Activated CD4-positive, alpha-beta T cell treated with anti-CD3 and anti-CD28 coated beads, Interleukin-2, amount 10 ng/mL, durations not matched to agents 7 days and 5 days (primary cell): ENCODE data around the gene DOCK10. TPM values are rescaled to one million over a fixed set of nuclear protein-coding genes. Genes with fewer than 3 reads are reported as not detected.

Experiments
- CTCF ChIA-PET: fragments of 350-600 bp; sonication (Branson Sonifier 250); formaldehyde crosslinking; loops from one replicate; lab custom pipeline; 2021; ENCODE audit warnings: antibody characterized with exemption; lab: Charles Lee
- POLR2A ChIA-PET: fragments of 350-600 bp; sonication (Branson Sonifier 250); formaldehyde crosslinking; loops from one replicate; lab custom pipeline; 2021; ENCODE audit warnings: antibody characterized with exemption; lab: Charles Lee
- DNase-seq: peaks from one replicate; pipeline ENCODE4 v3.0.0-alpha.2; 2020
- H3K27ac Mint-ChIP-seq: one replicate; pipeline ENCODE4 v1.8.0; 2021; ENCODE audit warnings: mild to moderate bottlenecking, moderate library complexity, mixed read lengths
- H3K27me3 Mint-ChIP-seq: one replicate; pipeline ENCODE4 v1.8.0; 2021; ENCODE audit warnings: mixed read lengths
- H3K36me3 Mint-ChIP-seq: one replicate; pipeline ENCODE4 v1.8.0; 2021; ENCODE audit warnings: low read depth, mixed read lengths
- H3K4me1 Mint-ChIP-seq: one replicate; pipeline ENCODE4 v1.8.0; 2021; ENCODE audit warnings: mixed read lengths
- H3K4me3 Mint-ChIP-seq: one replicate; pipeline ENCODE4 v1.8.0; 2021; ENCODE audit warnings: mild to moderate bottlenecking, moderate library complexity, mixed read lengths
- H3K9me3 Mint-ChIP-seq: one replicate; pipeline ENCODE4 v1.8.0; 2021; ENCODE audit warnings: mixed read lengths
- total RNA-seq, 2 experiments: library from RNA; stranded (reverse); gene quantifications; one replicate each; pipeline ENCODE4 v1.2.3, GENCODE V29; 2021

The DOCK10 gene
- total RNA-seq, 2 experiments from 2014 or later = 269 to 281 TPM

DNA sequence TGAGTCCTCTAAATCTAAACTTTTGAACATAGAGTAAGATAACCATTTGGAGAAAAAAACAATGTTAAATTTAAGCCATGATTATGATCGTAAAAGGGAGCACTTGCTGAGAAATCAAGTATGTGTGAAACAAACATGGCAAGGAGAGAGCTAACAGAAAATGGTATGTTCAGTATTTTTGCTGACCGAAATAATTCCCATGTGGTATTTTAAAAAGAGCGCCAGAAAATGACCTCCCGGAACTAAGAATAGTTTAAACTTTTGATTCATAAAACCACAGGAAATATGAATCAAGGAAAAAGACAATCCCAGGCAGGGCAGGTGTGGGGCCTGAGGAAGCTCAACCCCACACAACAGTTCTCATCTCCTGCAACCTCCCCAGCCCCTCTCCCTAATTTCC, 74.2 kb downstream of the DOCK10 start:
- Mint-ChIP-seq H3K27me3 (no peaks in the 10 kb centered on the region), H3K4me1 (peaks cover 49% of the 10 kb centered on the region), H3K36me3 (peaks cover 43% of the 10 kb centered on the region), H3K27ac (peak overlapping the region; percentile 13), H3K4me3 (no peak overlapping the region), H3K9me3 (no peaks in the 10 kb centered on the region)
- CTCF ChIA-PET = interaction anchor here (1.5 kb wide), 1 partner anchor 35 kb away, joined by 4 read pairs; no protein-coding TSS in a partner anchor
- DNase-seq = no peak
- POLR2A ChIA-PET = no interaction called here

DNA sequence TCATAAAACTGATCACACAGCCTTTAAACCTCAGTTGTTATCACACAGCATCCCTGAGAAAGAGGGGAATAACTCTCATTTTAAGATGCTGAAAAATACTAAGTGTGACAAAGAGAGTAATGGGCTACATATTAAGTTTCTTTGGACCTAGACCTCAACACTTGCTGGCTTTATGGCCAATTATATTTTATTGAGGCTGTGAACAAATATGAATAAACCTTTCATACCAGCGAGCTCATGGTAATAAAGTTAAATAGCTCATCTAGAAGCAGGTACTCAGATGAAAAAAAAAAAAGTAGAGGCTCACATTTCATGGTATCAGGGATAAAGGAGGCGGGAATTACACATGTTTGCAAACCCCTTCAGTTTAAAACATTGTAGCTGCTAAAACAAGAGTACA, 75.7 kb downstream of the DOCK10 start:
- POLR2A ChIA-PET = no interaction called here
- Mint-ChIP-seq H3K9me3 (no peaks in the 10 kb centered on the region), H3K27me3 (no peaks in the 10 kb centered on the region), H3K4me3 (no peak overlapping the region), H3K27ac (no peak overlapping the region), H3K4me1 (peaks cover 47% of the 10 kb centered on the region), H3K36me3 (peaks cover 52% of the 10 kb centered on the region)
- DNase-seq = no peak
- CTCF ChIA-PET = interaction anchor here (0.6 kb wide), 1 partner anchor 38 kb away, joined by 3 read pairs; no protein-coding TSS in a partner anchor

GRCh38 chr2:224959556-224959955, 82.7 kb downstream of the DOCK10 start:
- ChIA-PET POLR2A (no interaction called here), CTCF (interaction anchor here (0.8 to 1.2 kb wide), 3 partner anchors 9 to 23 kb away, joined by 3 read pairs; no protein-coding TSS in a partner anchor)
- no peak for DNase-seq
- H3K36me3 Mint-ChIP-seq = peaks cover 62% of the 10 kb centered on the region
- no peak overlapping the region for H3K4me3 Mint-ChIP-seq
- H3K9me3 Mint-ChIP-seq = no peaks in the 10 kb centered on the region
- H3K4me1 Mint-ChIP-seq = peaks cover 63% of the 10 kb centered on the region
- peak overlapping the region; percentile 55 for H3K27ac Mint-ChIP-seq
- no peaks in the 10 kb centered on the region for H3K27me3 Mint-ChIP-seq

- ChIA-PET CTCF (interaction anchor here (0.7 kb wide), 1 partner anchor 74 kb away, joined by 3 read pairs; no protein-coding TSS in a partner anchor), POLR2A (no interaction called here)
- Mint-ChIP-seq H3K36me3 (peaks cover 64% of the 10 kb centered on the region), H3K27me3 (no peaks in the 10 kb centered on the region), H3K4me1 (peaks cover 69% of the 10 kb centered on the region), H3K4me3 (no peak overlapping the region), H3K9me3 (no peaks in the 10 kb centered on the region), H3K27ac (no peak overlapping the region)
- no peak for DNase-seq
Observed at GRCh38 chr2:224958873-224959272, 83.4 kb downstream of the DOCK10 start.

- no peaks in the 10 kb centered on the region for H3K27me3 Mint-ChIP-seq
Observed at GRCh38 chr2:224958462-224958857, 83.8 kb downstream of the DOCK10 start.

GRCh38 chr2:224957540-224958461, 84.5 kb downstream of the DOCK10 start:
- Mint-ChIP-seq H3K36me3 (peaks cover 67% of the 10 kb centered on the region), H3K9me3 (no peaks in the 10 kb centered on the region), H3K4me1 (peaks cover 77% of the 10 kb centered on the region), H3K27me3 (no peaks in the 10 kb centered on the region), H3K4me3 (no peak overlapping the region), H3K27ac (peak overlapping the region; percentile 70)
- ChIA-PET POLR2A (no interaction called here), CTCF (interaction anchor here (0.7 to 1.6 kb wide), 5 partner anchors 9 to 230 kb away, joined by 3 to 6 read pairs (median 3); no protein-coding TSS in a partner anchor)
- DNase-seq = no peak

More at GRCh38 chr2:224958462-224958857, 83.8 kb downstream of the DOCK10 start:
- Mint-ChIP-seq H3K36me3 (peaks cover 67% of the 10 kb centered on the region), H3K27ac (no peak overlapping the region), H3K4me1 (peaks cover 73% of the 10 kb centered on the region), H3K9me3 (no peaks in the 10 kb centered on the region), H3K4me3 (no peak overlapping the region)
- ChIA-PET POLR2A (no interaction called here), CTCF (interaction anchor here (1.2 to 1.6 kb wide), 3 partner anchors 10 to 38 kb away, joined by 3 to 6 read pairs (median 4); no protein-coding TSS in a partner anchor)
- DNase-seq = no peak

GRCh38 chr2:224956706-224957105, 85.6 kb downstream of the DOCK10 start:
- POLR2A ChIA-PET = interaction anchor here (0.6 kb wide), 1 partner anchor 28 kb away, joined by 8 read pairs; no protein-coding TSS in a partner anchor
- H3K36me3 Mint-ChIP-seq = peaks cover 63% of the 10 kb centered on the region
- H3K4me3 Mint-ChIP-seq = no peak overlapping the region
- no peak for DNase-seq
- peaks cover 3% of the 10 kb centered on the region for H3K9me3 Mint-ChIP-seq
- H3K27ac Mint-ChIP-seq = peak overlapping the region; percentile 61
- CTCF ChIA-PET = interaction anchor here (1.0 to 1.2 kb wide), 2 partner anchors 9 to 15 kb away, joined by 3 read pairs; no protein-coding TSS in a partner anchor
- peaks cover 83% of the 10 kb centered on the region for H3K4me1 Mint-ChIP-seq
- H3K27me3 Mint-ChIP-seq = no peaks in the 10 kb centered on the region

- CTCF ChIA-PET = interaction anchor here (1.3 kb wide), 1 partner anchor 19 kb away, joined by 3 read pairs; no protein-coding TSS in a partner anchor
Observed at GRCh38 chr2:224954980-224955379, 87.3 kb downstream of the DOCK10 start.

GRCh38 chr2:224952936-224953657, 89.2 kb downstream of the DOCK10 start:
- peak overlapping the region; percentile 77 for H3K27ac Mint-ChIP-seq
- peaks cover 3% of the 10 kb centered on the region for H3K9me3 Mint-ChIP-seq
- H3K4me1 Mint-ChIP-seq = peaks cover 89% of the 10 kb centered on the region
- peak overlapping the region; percentile 18 for H3K4me3 Mint-ChIP-seq
- DNase-seq = peak; percentile 67
- CTCF ChIA-PET = interaction anchor here (0.7 to 1.1 kb wide), 4 partner anchors 11 to 26 kb away, joined by 3 to 4 read pairs (median 4); no protein-coding TSS in a partner anchor
- POLR2A ChIA-PET = no interaction called here
- H3K27me3 Mint-ChIP-seq = no peaks in the 10 kb centered on the region
- H3K36me3 Mint-ChIP-seq = peaks cover 70% of the 10 kb centered on the region

More at GRCh38 chr2:224954980-224955379, 87.3 kb downstream of the DOCK10 start:
- Mint-ChIP-seq H3K36me3 (peaks cover 61% of the 10 kb centered on the region), H3K4me3 (no peak overlapping the region), H3K9me3 (peaks cover 3% of the 10 kb centered on the region), H3K4me1 (peaks cover 86% of the 10 kb centered on the region), H3K27me3 (no peaks in the 10 kb centered on the region), H3K27ac (peak overlapping the region; percentile 15)
- DNase-seq = no peak
- POLR2A ChIA-PET = no interaction called here

- H3K9me3 Mint-ChIP-seq = peaks cover 3% of the 10 kb centered on the region
- no peak overlapping the region for H3K4me3 Mint-ChIP-seq
- peaks cover 68% of the 10 kb centered on the region for H3K36me3 Mint-ChIP-seq
- no peaks in the 10 kb centered on the region for H3K27me3 Mint-ChIP-seq
- no peak for DNase-seq
- ChIA-PET POLR2A (no interaction called here), CTCF (interaction anchor here (1.1 to 1.3 kb wide), 2 partner anchors 25 to 37 kb away, joined by 3 to 4 read pairs; no protein-coding TSS in a partner anchor)
- peak overlapping the region; percentile 73 for H3K27ac Mint-ChIP-seq
- peaks cover 88% of the 10 kb centered on the region for H3K4me1 Mint-ChIP-seq
Observed at GRCh38 chr2:224951723-224952481, 90.4 kb downstream of the DOCK10 start.

DNA sequence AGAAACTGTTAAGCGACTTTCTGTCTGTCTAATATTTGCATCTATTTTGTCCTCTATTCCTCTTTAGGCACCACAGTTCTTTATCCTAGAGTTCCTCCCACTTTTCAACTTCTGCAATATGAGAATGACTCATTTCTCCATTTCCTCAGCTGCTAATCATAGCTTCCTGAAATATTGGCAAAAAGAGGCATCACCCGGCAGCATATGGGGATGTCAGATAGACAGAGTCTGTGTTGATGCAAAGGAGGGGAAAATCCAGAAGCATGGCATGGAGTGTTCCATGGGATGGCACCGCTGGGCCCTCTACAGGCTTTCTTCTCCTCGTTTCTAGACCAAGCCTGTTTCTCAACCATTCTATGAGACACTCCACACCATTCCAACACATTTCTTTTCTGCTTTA, 93.4 kb downstream of the DOCK10 start:
- Mint-ChIP-seq H3K4me1 (peaks cover 78% of the 10 kb centered on the region), H3K9me3 (peaks cover 3% of the 10 kb centered on the region), H3K4me3 (no peak overlapping the region), H3K36me3 (peaks cover 71% of the 10 kb centered on the region), H3K27me3 (no peaks in the 10 kb centered on the region), H3K27ac (peak overlapping the region; percentile 73)
- POLR2A ChIA-PET = no interaction called here
- DNase-seq = no peak
- CTCF ChIA-PET = interaction anchor here (1.0 to 1.6 kb wide), 3 partner anchors 9 to 15 kb away, joined by 3 to 6 read pairs (median 6); no protein-coding TSS in a partner anchor
